Liver (tissue), 9 donors: ENCODE results near the gene PLEKHM2. TPM values are rescaled to one million over a fixed set of nuclear protein-coding genes. Genes with fewer than 3 reads are reported as not detected.

ENCODE experiments used
- DNase-seq: peaks from one replicate; pipeline ENCODE4 v3.0.0-alpha.2; 2017; ENCODE audit warnings: low spot score
- H3K27ac ChIP-seq, 2 donors: one replicate each; pipeline ENCODE4 v1.7.0; 2013; ENCODE audit warnings: inconsistent platforms in 2 of 2, low read length in 2 of 2, control low read depth in 1 of 2, low read depth in 1 of 2, mild to moderate bottlenecking in 1 of 2
- H3K27me3 ChIP-seq, 4 donors: one replicate each; pipeline versions ENCODE4 v1.6.1 to v1.7.0; 2013; ENCODE audit warnings: low read length in 3 of 4, inconsistent platforms in 1 of 4, mild to moderate bottlenecking in 1 of 4, moderate library complexity in 1 of 4; ENCODE audit not compliant: control insufficient read depth in 4 of 4, insufficient read depth in 4 of 4
- H3K36me3 ChIP-seq, 4 donors: one replicate each; pipeline versions ENCODE4 v1.6.1 to v1.7.0; 2013; ENCODE audit warnings: low read length in 3 of 4, mild to moderate bottlenecking in 3 of 4, low read depth in 1 of 4, moderate library complexity in 1 of 4; ENCODE audit not compliant: control insufficient read depth in 4 of 4, insufficient read depth in 3 of 4
- H3K4me1 ChIP-seq, 4 donors: one replicate each; pipeline versions ENCODE4 v1.6.1 to v1.7.0; 2013; ENCODE audit warnings: low read length in 3 of 4, mild to moderate bottlenecking in 3 of 4, moderate library complexity in 1 of 4; ENCODE audit not compliant: control insufficient read depth in 4 of 4, insufficient read depth in 4 of 4
- H3K4me3 ChIP-seq, 3 donors: one replicate each; pipeline versions ENCODE4 v1.6.1 to v1.7.0; 2013; ENCODE audit warnings: low read length in 3 of 3, control low read depth in 1 of 3, low read depth in 1 of 3, mild to moderate bottlenecking in 1 of 3
- H3K9ac ChIP-seq, 2 donors: one replicate each; pipeline ENCODE4 v1.7.0; 2013; ENCODE audit warnings: low read length in 2 of 2, mild to moderate bottlenecking in 2 of 2, moderate library complexity in 2 of 2, control low read depth in 1 of 2, low read depth in 1 of 2
- H3K9me3 ChIP-seq, 4 donors: one replicate each; pipeline versions ENCODE4 v1.6.1 to v1.7.0; 2013; ENCODE audit warnings: low read length in 3 of 4; ENCODE audit not compliant: control insufficient read depth in 4 of 4
- EGR1 ChIP-seq, 2 donors: IDR thresholded peaks; 2 replicates each; pipeline ENCODE4 v1.6.1; 2016 to 2018; ENCODE audit warnings: antibody characterized with exemption in 2 of 2, low read depth in 2 of 2
- FOXA1 ChIP-seq: IDR thresholded peaks from 2 replicates; pipeline ENCODE4 v1.6.1; 2016; ENCODE audit warnings: antibody characterized with exemption
- FOXA2 ChIP-seq: IDR thresholded peaks from 2 replicates; pipeline ENCODE4 v1.6.1; 2016; ENCODE audit warnings: antibody characterized with exemption
- GABPA ChIP-seq, 2 donors: IDR thresholded peaks in 1 of 2; conservative IDR thresholded peaks in 1 of 2; 2 replicates each; pipeline ENCODE4 v1.6.1; 2016; ENCODE audit warnings: antibody characterized with exemption in 2 of 2, mild to moderate bottlenecking in 1 of 2, moderate library complexity in 1 of 2
- HNF4A ChIP-seq, 2 donors: conservative IDR thresholded peaks; 2 replicates each; pipeline ENCODE4 v1.6.1; 2016; ENCODE audit warnings: antibody characterized with exemption in 2 of 2, mild to moderate bottlenecking in 2 of 2
- HNF4G ChIP-seq: IDR thresholded peaks from 2 replicates; pipeline ENCODE4 v1.6.1; 2016; ENCODE audit warnings: antibody characterized with exemption
- JUND ChIP-seq, 2 donors: IDR thresholded peaks; 2 replicates each; pipeline ENCODE4 v1.6.1; 2016; ENCODE audit warnings: antibody characterized with exemption in 2 of 2
- NR2F2 ChIP-seq: IDR thresholded peaks from 2 replicates; pipeline ENCODE4 v1.6.1; 2016; ENCODE audit warnings: antibody characterized with exemption
- RAD21 ChIP-seq, 2 donors: IDR thresholded peaks; 2 replicates each; pipeline ENCODE4 v1.6.1; 2016; ENCODE audit warnings: antibody characterized with exemption in 2 of 2, mild to moderate bottlenecking in 2 of 2
- RXRA ChIP-seq, 2 donors: IDR thresholded peaks; 2 replicates each; pipeline ENCODE4 v1.6.1; 2017 to 2018; ENCODE audit warnings: antibody characterized with exemption in 2 of 2, mild to moderate bottlenecking in 1 of 2
- WGBS: extraction: QIAGEN DNeasy Blood & Tissue Kit; methylation state at CpG from one replicate; pipeline ENCODE4 v1.1.7; 2013; 5-methylcytosine and 5-hydroxymethylcytosine counted together
- polyA plus RNA-seq, 2 donors: library from polyadenylated mRNA; stranded (reverse) in 1 of 2; unstranded in 1 of 2; fragments of 200-250 nt in 1 of 2; fragments of >200 nt in 1 of 2; fragmentation: Nextera tagmentation in 1 of 2; extraction: Ambion mirVana in 1 of 2; gene quantifications; one replicate each; pipeline versions ENCODE4 v1.2.1 to v1.2.3, GENCODE V29; 2013 to 2015
- total RNA-seq, 2 donors: library from RNA; depleted of rRNA; stranded (reverse); fragments of >200 nt; gene quantifications; one replicate each; pipeline ENCODE4 v1.2.3, GENCODE V29; 2014
- TF ChIP-seq, protein P1 (sequence below): fragments of 150-350 bp; IDR thresholded peaks from 2 replicates; pipeline ENCODE4 v1.5.1; 2017; ENCODE audit warnings: improper control_type of control experiment, low read depth, low read length; ENCODE audit not compliant: missing input control
- TF ChIP-seq, protein P2 (sequence below): IDR thresholded peaks from 2 replicates; pipeline ENCODE4 v1.6.1; 2016; ENCODE audit warnings: antibody characterized with exemption, mild to moderate bottlenecking
- TF ChIP-seq, protein P3 (sequence below): IDR thresholded peaks from 2 replicates; pipeline ENCODE4 v1.6.1; 2016; ENCODE audit warnings: antibody characterized with exemption
- TF ChIP-seq, protein P4 (sequence below): IDR thresholded peaks from 2 replicates; pipeline ENCODE4 v1.6.1; 2016; ENCODE audit warnings: antibody characterized with exemption
- donor health status: healthy.
- donor health status: healthy.
- donor health status: healthy.
- donor health status: healthy.
- donor health status: healthy.

The PLEKHM2 gene
- total and polyA plus RNA-seq, 4 donors = 4.1 to 22.6 (median 17.0) TPM

DNA sequence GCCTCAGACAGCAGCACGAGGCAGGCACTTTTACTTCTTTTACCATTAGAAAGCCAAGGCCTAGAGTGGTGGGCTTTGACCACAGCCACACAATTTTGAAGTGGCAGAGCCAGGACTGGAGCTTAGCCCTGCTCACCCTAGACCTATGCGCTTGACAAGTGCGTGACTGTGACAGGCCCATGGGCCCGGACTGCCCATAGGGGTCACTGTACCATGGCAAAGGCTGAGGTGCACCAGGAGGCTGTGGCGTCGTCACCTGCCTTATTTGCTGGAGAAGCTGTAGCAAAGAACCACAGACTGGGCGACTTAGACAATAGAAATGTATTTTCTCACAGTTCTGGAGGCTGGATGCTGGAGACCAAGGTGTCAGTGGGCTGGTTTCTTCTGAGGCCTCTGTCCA lies 55.6 kb downstream of the PLEKHM2 start:
- H3K9ac ChIP-seq = no peak overlapping the region
- H3K27me3 ChIP-seq = no peaks in the 10 kb centered on the region
- H3K4me3 ChIP-seq = no peak overlapping the region
- peaks cover 0 to 2% (median under 1%) of the 10 kb centered on the region in 4 donors for H3K36me3 ChIP-seq
- H3K4me1 ChIP-seq = peaks cover 18 to 61% (median 43%) of the 10 kb centered on the region in 4 donors
- TF ChIP-seq FOXA2 (no peak), FOXA1 (no peak), EGR1 (IDR thresholded peaks at IDR 0.05; ENCODE audit: low read depth in 2 of 2) (no peak), JUND (IDR thresholded peaks at IDR 0.05) (no peak), HNF4G (no peak), GABPA (IDR thresholded peaks at IDR 0.05 in 1 of 2, conservative IDR thresholded peaks at IDR 0.05 in 1 of 2) (no peak), NR2F2 (no peak), RAD21 (IDR thresholded peaks at IDR 0.05) (no peak), HNF4A (conservative IDR thresholded peaks at IDR 0.05) (no peak)
- TF ChIP-seq, protein P1, sequence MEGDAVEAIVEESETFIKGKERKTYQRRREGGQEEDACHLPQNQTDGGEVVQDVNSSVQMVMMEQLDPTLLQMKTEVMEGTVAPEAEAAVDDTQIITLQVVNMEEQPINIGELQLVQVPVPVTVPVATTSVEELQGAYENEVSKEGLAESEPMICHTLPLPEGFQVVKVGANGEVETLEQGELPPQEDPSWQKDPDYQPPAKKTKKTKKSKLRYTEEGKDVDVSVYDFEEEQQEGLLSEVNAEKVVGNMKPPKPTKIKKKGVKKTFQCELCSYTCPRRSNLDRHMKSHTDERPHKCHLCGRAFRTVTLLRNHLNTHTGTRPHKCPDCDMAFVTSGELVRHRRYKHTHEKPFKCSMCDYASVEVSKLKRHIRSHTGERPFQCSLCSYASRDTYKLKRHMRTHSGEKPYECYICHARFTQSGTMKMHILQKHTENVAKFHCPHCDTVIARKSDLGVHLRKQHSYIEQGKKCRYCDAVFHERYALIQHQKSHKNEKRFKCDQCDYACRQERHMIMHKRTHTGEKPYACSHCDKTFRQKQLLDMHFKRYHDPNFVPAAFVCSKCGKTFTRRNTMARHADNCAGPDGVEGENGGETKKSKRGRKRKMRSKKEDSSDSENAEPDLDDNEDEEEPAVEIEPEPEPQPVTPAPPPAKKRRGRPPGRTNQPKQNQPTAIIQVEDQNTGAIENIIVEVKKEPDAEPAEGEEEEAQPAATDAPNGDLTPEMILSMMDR = no peak
- TF ChIP-seq, protein P2, sequence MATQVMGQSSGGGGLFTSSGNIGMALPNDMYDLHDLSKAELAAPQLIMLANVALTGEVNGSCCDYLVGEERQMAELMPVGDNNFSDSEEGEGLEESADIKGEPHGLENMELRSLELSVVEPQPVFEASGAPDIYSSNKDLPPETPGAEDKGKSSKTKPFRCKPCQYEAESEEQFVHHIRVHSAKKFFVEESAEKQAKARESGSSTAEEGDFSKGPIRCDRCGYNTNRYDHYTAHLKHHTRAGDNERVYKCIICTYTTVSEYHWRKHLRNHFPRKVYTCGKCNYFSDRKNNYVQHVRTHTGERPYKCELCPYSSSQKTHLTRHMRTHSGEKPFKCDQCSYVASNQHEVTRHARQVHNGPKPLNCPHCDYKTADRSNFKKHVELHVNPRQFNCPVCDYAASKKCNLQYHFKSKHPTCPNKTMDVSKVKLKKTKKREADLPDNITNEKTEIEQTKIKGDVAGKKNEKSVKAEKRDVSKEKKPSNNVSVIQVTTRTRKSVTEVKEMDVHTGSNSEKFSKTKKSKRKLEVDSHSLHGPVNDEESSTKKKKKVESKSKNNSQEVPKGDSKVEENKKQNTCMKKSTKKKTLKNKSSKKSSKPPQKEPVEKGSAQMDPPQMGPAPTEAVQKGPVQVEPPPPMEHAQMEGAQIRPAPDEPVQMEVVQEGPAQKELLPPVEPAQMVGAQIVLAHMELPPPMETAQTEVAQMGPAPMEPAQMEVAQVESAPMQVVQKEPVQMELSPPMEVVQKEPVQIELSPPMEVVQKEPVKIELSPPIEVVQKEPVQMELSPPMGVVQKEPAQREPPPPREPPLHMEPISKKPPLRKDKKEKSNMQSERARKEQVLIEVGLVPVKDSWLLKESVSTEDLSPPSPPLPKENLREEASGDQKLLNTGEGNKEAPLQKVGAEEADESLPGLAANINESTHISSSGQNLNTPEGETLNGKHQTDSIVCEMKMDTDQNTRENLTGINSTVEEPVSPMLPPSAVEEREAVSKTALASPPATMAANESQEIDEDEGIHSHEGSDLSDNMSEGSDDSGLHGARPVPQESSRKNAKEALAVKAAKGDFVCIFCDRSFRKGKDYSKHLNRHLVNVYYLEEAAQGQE = no peak
- TF ChIP-seq, protein P3, sequence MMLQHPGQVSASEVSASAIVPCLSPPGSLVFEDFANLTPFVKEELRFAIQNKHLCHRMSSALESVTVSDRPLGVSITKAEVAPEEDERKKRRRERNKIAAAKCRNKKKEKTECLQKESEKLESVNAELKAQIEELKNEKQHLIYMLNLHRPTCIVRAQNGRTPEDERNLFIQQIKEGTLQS = no peak
- TF ChIP-seq, protein P4, sequence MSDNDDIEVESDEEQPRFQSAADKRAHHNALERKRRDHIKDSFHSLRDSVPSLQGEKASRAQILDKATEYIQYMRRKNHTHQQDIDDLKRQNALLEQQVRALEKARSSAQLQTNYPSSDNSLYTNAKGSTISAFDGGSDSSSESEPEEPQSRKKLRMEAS = no peak
- no peaks in the 10 kb centered on the region for H3K9me3 ChIP-seq
- no peak overlapping the region for H3K27ac ChIP-seq
- WGBS = 88% methylated on average over 7 of the region's 7 CpGs
- DNase-seq = no peak

- DNase-seq = peak; percentile 78
- Histone ChIP-seq H3K36me3 (peaks cover 0 to 2% (median 0%) of the 10 kb centered on the region in 4 donors), H3K27ac (no peak overlapping the region), H3K9me3 (no peaks in the 10 kb centered on the region), H3K9ac (peak overlapping the region; percentile 5 to 45), H3K4me3 (no peak overlapping the region), H3K27me3 (no peaks in the 10 kb centered on the region), H3K4me1 (peaks cover 7 to 49% (median 32%) of the 10 kb centered on the region in 4 donors)
- TF ChIP-seq RXRA (IDR thresholded peaks at IDR 0.05) (peak; percentile 7 to 30), HNF4A (conservative IDR thresholded peaks at IDR 0.05) (peak; percentile 41 to 44), RAD21 (IDR thresholded peaks at IDR 0.05) (peak; percentile 96 to 99), HNF4G (no peak), EGR1 (IDR thresholded peaks at IDR 0.05; ENCODE audit: low read depth in 2 of 2) (no peak)
- TF ChIP-seq, protein P1 = peak; percentile 88
- WGBS = 45% methylated on average over 27 of the region's 27 CpGs
Observed at GRCh38 chr1:15740924-15741850, 57.1 kb downstream of the PLEKHM2 start.
